HepG2 (cell line): ENCODE measurements around the gene DRG1.

ENCODE experiments used
- SSRP1 ChIP-seq: IDR thresholded peaks from 2 replicates; pipeline ENCODE4 v1.6.1; 2016; ENCODE audit warnings: control low read depth
- ZNF3 ChIP-seq: IDR thresholded peaks from 2 replicates; pipeline ENCODE4 v1.7.0; 2017; ENCODE audit warnings: inconsistent platforms
- ZSCAN20 ChIP-seq: sonication (generic); formaldehyde crosslinking; IDR thresholded peaks from 2 replicates; pipeline ENCODE4 v1.4.0; 2020; ENCODE audit warnings: missing genetic modification reagents, mild to moderate bottlenecking, borderline replicate concordance
- TF ChIP-seq, protein P1 (sequence below): sonication (generic); formaldehyde crosslinking; IDR thresholded peaks from 2 replicates; pipeline ENCODE4 v1.5.0; 2020; ENCODE audit warnings: mild to moderate bottlenecking, missing genetic modification reagents, moderate library complexity

DNA sequence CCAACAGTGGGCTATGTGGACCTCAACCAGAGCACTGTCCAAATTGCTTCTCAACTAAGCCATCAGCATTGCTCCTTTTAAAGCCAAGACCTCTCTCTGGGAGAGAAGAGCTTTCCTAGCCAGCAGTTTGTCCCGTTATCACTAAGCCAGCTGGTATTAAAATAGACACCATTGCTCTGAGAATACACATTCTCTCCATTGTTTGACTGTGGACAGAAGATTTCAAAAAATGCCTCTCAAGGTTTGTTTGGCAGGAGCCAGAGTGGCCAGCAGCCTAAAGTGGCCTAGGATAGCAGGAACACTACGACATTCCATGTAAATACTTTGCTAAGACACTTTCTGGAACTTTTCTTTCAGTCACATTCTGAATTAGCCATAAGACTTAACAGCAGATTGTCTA lies 49.0 kb downstream of the DRG1 start:
- TF ChIP-seq ZSCAN20 (no peak), ZNF3 (CRISPR knock-in tag) (no peak), SSRP1 (CRISPR knock-in tag) (no peak)
- TF ChIP-seq, protein P1, sequence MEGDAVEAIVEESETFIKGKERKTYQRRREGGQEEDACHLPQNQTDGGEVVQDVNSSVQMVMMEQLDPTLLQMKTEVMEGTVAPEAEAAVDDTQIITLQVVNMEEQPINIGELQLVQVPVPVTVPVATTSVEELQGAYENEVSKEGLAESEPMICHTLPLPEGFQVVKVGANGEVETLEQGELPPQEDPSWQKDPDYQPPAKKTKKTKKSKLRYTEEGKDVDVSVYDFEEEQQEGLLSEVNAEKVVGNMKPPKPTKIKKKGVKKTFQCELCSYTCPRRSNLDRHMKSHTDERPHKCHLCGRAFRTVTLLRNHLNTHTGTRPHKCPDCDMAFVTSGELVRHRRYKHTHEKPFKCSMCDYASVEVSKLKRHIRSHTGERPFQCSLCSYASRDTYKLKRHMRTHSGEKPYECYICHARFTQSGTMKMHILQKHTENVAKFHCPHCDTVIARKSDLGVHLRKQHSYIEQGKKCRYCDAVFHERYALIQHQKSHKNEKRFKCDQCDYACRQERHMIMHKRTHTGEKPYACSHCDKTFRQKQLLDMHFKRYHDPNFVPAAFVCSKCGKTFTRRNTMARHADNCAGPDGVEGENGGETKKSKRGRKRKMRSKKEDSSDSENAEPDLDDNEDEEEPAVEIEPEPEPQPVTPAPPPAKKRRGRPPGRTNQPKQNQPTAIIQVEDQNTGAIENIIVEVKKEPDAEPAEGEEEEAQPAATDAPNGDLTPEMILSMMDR (CRISPR knock-in tag) = no peak
